ENCODE measurements around the gene PYGM.

Gene PYGM

GRCh38 chr11:64742889-64743590 lies 16.7 kb downstream of the PYGM start:
- peak overlapping the region; percentile 0 for H3K4me3 ChIP-seq (ENCODE audit: low read depth, low read length)
- TF ChIP-seq, protein P1, sequence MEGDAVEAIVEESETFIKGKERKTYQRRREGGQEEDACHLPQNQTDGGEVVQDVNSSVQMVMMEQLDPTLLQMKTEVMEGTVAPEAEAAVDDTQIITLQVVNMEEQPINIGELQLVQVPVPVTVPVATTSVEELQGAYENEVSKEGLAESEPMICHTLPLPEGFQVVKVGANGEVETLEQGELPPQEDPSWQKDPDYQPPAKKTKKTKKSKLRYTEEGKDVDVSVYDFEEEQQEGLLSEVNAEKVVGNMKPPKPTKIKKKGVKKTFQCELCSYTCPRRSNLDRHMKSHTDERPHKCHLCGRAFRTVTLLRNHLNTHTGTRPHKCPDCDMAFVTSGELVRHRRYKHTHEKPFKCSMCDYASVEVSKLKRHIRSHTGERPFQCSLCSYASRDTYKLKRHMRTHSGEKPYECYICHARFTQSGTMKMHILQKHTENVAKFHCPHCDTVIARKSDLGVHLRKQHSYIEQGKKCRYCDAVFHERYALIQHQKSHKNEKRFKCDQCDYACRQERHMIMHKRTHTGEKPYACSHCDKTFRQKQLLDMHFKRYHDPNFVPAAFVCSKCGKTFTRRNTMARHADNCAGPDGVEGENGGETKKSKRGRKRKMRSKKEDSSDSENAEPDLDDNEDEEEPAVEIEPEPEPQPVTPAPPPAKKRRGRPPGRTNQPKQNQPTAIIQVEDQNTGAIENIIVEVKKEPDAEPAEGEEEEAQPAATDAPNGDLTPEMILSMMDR (IDR thresholded peaks at IDR 0.05; ENCODE audit: low read depth, low read length) = peak; percentile 77
- no peak for DNase-seq (ENCODE audit: low read depth, low spot score)
- in situ Hi-C loops (cut with HindIII; ENCODE audit: low sequenced_read_pairs) = no loop called here

DNA sequence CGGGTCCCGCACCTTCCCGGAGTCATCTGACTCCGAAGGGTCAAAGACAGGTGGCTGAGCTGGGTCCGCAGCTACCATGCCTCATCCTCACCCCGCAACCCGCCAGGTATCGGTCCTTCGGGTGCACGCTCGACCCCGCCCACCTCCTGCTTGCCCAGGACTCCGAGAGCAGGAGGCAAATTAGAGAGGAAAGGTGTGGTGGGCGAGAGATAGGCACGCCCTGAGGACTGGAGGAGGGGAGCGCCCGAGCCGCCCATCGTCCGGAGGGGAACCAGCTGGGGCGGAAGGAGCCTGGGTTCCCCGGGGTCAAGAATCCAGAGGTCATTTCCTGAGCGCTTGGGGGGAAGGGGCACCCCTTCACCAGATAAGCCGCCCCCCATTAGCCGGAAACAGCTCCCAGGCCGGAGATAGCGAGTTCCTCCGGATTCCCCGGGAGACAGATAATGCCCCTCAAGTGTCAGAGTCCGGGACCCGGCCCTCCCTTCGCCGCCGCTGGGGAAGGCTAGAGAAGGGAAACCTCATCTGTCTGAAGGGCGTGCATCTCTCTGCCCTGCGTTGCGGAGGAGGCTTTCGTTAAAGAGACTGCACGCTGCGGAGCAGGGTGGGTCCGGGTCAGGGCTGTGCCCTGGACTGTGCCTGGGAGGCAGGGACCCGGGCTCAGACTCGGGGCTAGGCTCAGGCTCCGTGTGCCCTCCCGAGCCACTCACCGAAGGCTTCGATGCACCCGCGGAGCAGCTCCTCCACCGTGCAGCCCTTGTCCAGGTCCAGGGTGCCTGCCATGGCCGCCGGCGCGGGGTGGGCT lies 17.5 kb downstream of the PYGM start:
- DNase-seq (ENCODE audit: low read depth, low spot score) = no peak
- in situ Hi-C loops (cut with HindIII; ENCODE audit: low sequenced_read_pairs) = no loop called here
- H3K4me3 ChIP-seq (ENCODE audit: low read depth, low read length) = peak overlapping the region; percentile 0
- TF ChIP-seq, protein P1 (IDR thresholded peaks at IDR 0.05; ENCODE audit: low read depth, low read length) = no peak

- H3K4me3 ChIP-seq (ENCODE audit: low read depth, low read length) = no peak overlapping the region
- TF ChIP-seq, protein P1 (IDR thresholded peaks at IDR 0.05; ENCODE audit: low read depth, low read length) = no peak
- no peak for DNase-seq (ENCODE audit: low read depth, low spot score)
- in situ Hi-C loops (cut with HindIII; ENCODE audit: low sequenced_read_pairs) = no loop called here
These were observed 18.2 kb downstream of the PYGM start for GRCh38 chr11:64741375-64742086.

- in situ Hi-C loops (cut with HindIII; ENCODE audit: low sequenced_read_pairs) = no loop called here
- no peak for DNase-seq (ENCODE audit: low read depth, low spot score)
- no peak overlapping the region for H3K4me3 ChIP-seq (ENCODE audit: low read depth, low read length)
- TF ChIP-seq, protein P1 (IDR thresholded peaks at IDR 0.05; ENCODE audit: low read depth, low read length) = no peak
These were observed 19.9 kb downstream of the PYGM start for GRCh38 chr11:64739871-64740270.

DNA sequence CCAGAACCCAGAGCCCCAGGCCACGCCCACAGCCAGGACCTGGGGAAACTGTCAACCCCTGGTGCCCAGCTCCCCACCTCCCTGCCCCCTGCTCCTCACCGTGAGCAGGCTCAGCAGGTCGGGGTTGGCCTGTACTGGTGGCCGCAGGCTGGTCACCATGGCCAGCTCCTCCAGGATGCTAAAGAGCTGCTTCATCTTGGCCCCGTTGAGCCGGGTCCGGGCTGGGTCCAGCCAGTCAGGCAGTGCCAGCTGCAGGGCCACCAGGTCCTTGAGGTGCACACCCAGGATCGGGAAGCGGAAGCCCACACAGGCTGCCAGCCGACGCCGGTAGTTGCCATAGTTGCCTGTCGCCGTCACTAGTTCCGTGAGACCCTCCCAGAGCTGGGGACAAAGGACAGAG lies 23.1 kb downstream of the PYGM start:
- no peak overlapping the region for H3K4me3 ChIP-seq (ENCODE audit: low read depth, low read length)
- TF ChIP-seq, protein P1 (IDR thresholded peaks at IDR 0.05; ENCODE audit: low read depth, low read length) = no peak
- no peak for DNase-seq (ENCODE audit: low read depth, low spot score)
- in situ Hi-C loops (cut with HindIII; ENCODE audit: low sequenced_read_pairs) = no loop called here

DNA sequence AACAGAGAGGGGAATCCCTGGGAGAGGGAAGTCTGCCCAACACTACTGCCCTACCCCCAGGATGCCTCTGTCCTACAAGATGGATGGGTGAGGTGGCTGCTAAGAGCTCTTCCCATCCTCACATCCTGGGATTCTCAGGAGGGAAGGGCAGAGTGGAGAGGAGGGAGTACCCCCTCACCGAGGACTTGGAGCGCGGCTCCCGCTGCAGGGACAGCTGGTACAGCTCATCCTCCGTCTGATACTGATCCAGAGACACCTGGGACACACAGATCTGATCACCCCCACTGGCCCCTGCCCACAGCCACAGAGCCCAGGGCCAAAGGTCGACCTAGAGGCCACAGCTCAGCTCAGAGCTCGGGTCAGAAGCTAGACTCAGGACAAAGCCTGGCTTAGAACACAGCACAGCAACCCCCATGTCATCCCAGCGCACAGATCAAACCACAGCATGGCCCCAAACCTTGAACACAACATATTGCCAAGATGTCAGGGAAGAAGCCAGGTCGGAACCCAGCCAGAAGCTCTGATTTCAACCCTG lies 24.0 kb downstream of the PYGM start:
- TF ChIP-seq, protein P1 (IDR thresholded peaks at IDR 0.05; ENCODE audit: low read depth, low read length) = no peak
- in situ Hi-C loops (cut with HindIII; ENCODE audit: low sequenced_read_pairs) = no loop called here
- no peak for DNase-seq (ENCODE audit: low read depth, low spot score)
- no peak overlapping the region for H3K4me3 ChIP-seq (ENCODE audit: low read depth, low read length)
